SK-N-SH treated with all-trans-retinoic acid at 6 μM for 48 hours (cell line): ENCODE results near the gene NAMPT.

Source experiments
- PPARA ChIP-seq: fragments of 250-450 bp; sonication (Bioruptor Pico); IDR thresholded peaks from 2 replicates; pipeline ENCODE4 v1.5.0; 2020; ENCODE audit warnings: mild to moderate bottlenecking, borderline replicate concordance
- ZFP30 ChIP-seq: fragments of 450-650 bp; formaldehyde crosslinking; IDR thresholded peaks from 2 replicates; pipeline ENCODE4 v1.5.0; 2022; ENCODE audit warnings: mild to moderate bottlenecking, moderate library complexity
- TF ChIP-seq, protein P1 (sequence below): fragments of 250-450 bp; sonication (Bioruptor Pico); IDR thresholded peaks from 2 replicates; pipeline ENCODE4 v1.5.0; 2020; ENCODE audit warnings: mild to moderate bottlenecking, moderate library complexity

DNA sequence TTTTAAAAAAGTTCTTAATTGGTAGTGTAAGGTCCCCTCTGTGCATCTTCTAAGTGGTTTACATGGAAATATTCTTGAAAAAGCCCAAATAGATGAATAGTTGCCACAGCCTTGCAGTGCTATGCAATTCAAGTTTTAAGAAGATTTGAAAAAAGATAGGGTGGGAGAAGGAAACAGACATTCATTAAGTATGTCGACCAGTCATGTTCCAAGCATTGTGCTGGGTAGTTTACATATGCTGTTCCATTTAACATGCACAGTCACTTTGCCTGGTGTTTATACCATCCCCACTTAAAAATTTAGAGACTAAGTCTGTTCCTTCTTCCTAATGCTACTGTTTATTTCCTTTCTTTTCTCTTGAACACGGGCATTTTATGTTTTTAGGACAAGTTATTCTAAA is 28.1 kb upstream of the NAMPT start:
- no peak for TF ChIP-seq PPARA (CRISPR knock-in tag)
- TF ChIP-seq ZFP30 (CRISPR knock-in tag) = no peak
- TF ChIP-seq, protein P1, sequence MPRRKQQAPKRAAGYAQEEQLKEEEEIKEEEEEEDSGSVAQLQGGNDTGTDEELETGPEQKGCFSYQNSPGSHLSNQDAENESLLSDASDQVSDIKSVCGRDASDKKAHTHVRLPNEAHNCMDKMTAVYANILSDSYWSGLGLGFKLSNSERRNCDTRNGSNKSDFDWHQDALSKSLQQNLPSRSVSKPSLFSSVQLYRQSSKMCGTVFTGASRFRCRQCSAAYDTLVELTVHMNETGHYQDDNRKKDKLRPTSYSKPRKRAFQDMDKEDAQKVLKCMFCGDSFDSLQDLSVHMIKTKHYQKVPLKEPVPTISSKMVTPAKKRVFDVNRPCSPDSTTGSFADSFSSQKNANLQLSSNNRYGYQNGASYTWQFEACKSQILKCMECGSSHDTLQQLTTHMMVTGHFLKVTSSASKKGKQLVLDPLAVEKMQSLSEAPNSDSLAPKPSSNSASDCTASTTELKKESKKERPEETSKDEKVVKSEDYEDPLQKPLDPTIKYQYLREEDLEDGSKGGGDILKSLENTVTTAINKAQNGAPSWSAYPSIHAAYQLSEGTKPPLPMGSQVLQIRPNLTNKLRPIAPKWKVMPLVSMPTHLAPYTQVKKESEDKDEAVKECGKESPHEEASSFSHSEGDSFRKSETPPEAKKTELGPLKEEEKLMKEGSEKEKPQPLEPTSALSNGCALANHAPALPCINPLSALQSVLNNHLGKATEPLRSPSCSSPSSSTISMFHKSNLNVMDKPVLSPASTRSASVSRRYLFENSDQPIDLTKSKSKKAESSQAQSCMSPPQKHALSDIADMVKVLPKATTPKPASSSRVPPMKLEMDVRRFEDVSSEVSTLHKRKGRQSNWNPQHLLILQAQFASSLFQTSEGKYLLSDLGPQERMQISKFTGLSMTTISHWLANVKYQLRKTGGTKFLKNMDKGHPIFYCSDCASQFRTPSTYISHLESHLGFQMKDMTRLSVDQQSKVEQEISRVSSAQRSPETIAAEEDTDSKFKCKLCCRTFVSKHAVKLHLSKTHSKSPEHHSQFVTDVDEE (CRISPR knock-in tag) = no peak
